ENCODE data around the gene HLA-DPA1.
A peak's percentile ranks its signal among the peaks of the same experiment; 100 is the strongest.
"Not testable (repeated sequence)": the region's sequence is repeated elsewhere in the genome, so short reads cannot be mapped to it uniquely, and the experiment has no call there.

HLA-DPA1 gene

DNA sequence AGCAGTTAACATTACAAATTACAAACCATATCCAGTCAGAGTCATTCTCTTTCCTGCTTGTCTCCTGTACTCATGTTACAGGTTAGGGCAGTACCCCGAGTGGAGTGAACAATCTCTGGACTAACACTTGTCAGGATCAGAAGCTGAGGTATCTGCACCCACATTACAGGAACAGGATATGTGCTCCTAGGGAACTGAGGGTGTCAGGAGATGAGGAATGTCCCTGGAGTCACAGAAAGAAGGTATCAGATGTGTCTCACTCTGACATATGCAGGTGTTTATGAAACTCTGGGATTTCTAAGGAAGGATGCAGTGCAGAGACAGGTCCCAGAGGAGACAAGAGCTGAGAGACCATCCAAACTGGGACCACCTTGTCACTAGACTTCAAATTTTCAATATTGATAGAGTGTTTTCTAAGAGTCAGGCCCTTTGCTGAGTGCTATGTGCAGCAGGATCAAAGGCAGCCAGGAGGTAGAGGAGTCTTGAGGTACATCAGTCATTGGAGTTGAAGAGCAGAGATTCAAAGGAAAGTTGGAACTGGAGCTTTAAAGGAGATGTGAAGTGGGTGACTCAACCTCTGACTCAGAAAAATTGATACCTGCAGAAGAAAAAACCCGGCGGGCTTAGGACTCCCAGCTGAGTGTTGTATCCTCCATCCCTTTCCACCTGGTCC is 14.9 kb upstream of the HLA-DPA1 start:
- DNase-seq = no peak

DNA sequence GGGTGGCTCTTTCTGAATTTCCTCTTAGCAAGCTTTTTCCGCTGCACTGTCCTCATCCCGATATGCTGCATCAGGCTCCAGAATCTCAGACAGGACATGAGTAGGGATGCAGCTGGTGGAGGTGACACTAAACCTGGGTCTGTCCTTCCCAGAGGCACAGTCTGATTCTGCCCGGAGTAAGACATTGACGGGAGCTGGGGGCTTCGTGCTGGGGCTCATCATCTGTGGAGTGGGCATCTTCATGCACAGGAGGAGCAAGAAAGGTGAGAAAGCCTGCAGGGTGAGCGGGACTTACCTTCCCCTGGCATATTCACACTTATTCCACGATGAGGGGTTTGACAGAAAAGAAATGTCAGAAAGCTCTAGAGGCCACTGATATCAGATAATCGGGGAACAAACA is 12.2 kb upstream of the HLA-DPA1 start:
- no peak for DNase-seq

DNA sequence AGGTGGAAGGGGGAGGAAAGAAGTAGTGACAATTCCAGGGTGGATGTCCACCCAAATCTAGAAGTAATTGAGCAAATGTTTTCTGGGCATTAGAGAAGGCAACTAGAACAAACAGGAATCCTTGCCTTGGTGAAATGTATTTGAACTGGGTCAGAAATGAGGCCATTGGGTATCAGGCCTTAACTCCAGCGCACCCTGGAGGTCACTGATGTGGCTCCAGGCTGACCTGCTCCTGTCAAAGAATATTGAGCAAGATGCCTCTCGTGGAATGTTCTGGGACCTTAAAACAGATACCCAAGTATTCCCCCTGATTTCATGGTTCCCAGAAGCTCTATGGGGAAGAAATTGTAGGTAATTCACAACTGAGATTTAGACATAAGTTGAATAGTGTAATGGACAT is 9.3 kb upstream of the HLA-DPA1 start:
- peak; percentile 28 for DNase-seq

DNA sequence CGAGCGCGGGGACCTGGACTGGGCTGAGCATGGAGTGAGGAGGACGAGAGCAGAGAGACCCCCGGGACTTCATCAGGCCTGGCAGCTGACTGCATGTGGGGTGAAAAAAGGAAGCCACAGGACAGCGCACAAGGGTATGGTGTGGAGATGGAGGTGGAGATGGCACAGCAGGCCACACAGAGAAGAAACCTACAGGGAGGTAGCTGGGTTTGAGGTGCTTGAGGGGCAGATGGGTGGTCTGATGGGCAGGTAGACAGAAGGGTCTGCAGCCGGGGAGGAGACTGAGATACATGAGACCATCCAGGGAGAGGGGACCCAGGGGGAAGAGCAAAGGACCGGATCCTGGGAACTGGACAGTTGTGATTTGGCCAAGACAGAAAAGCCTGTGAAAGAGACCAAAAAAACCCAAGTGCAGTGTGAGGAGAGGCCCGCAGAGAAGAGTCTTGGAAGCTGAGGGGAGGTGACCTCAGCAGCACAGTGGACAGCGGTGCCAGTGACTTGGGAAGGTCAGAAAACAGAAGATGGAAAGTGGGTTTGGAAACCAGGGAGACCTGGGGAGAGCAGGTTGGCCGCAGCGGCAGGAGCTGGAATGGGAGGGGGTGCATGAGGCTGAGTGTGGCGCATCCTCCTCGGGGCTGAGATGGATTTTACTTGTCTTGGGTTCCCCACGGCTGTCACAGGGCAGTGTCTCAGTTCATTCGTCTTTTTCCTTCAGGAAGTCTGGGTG is 7.8 kb upstream of the HLA-DPA1 start:
- no peak for DNase-seq

DNA sequence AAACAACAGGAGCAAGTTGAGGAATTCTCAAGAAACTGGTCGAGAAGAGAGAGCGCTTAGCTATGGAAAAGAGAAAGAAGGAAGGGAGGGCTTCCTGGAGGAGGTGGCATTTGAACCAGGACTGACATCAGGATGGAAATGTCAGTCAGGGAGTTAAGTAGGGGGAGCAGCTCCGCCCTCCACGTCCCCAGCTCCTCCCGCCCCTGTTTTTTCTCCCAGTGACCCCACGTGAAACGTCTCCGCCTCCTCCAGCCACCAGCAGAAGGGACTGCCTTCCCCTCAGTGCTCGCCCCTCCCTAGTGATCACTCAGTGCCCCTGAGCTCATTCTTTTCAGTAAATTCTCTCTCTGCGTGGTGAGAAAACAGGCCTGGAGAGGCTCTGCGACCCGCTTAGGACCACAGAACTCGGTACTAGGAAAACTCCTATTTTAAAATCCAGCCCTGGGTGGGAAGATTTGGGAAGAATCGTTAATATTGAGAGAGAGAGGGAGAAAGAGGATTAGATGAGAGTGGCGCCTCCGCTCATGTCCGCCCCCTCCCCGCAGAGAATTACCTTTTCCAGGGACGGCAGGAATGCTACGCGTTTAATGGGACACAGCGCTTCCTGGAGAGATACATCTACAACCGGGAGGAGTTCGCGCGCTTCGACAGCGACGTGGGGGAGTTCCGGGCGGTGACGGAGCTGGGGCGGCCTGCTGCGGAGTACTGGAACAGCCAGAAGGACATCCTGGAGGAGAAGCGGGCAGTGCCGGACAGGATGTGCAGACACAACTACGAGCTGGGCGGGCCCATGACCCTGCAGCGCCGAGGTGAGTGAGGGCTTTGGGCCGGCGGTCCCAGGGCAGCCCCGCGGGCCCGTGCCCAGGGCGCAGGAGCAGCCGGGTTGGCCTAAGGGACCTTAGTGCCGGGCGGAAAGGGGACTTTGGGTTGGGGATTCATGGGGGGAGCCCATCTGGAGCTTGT is 7.0 kb upstream of the HLA-DPA1 start:
- DNase-seq = peak; percentile 59

DNA sequence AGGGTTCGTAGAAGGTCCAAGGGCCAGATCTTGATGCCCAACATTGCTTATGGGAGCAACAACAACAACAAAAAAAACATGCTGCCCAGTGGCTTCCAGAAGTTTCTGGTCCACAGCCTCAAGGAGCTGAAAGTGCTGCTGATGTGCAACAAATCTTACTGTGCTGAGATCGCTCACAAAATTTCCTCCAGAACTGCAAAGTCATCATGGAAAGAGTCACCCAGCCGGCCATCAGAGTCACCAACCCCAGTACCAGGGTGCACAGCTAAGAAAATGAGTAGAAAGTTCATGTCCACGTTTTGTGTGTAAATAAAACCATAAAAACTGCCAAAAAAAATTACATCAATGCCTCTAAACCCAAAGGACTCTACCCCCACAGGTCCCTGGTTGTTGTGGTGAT is 6.1 kb upstream of the HLA-DPA1 start:
- DNase-seq = no peak

DNA sequence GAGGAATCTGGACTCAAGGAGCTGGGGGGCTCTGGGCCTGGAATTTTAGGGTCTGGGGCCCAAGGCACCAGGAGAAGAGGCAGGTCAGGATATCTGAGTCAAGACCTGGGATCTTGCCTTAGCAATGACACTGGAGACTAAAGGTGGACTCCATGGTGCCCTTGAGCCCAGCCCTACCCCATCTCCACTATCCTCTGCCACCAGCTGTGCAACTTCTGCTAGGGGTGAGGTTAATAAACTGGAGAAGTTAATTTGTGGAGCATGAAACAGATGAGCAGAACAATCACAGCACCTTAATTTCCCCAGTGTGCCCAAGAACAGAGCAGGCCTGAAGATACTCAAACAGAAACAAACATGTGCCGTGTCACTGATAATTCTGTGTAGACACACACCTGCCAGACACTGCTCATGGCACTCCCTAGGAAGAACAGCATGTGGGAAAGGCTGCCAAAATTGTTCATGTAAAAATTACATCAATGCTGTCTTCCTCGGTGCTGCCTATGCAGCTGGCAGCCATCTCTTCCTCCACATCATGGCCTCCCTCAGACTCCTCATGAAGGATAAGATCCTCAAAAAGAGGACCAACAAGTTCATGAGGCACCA is 5.6 kb upstream of the HLA-DPA1 start:
- DNase-seq = no peak

DNA sequence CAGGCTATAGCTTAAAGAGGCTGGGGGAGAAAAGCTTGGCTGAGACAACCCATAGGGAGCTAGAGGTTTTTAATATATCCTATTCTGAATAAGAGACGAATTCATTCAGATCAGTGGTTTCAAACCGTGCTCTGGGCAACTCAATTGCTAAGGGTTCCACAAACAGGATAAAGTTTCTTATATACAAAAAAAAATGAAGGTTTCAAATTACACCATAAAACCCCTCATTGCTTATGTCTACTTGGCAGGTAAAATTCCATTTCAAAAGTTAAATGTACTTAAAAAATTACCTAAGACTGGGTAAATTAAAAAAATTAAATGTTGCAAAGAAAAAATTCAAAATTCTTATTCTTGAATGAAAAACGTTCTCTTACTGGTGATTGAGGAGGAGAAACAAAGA is 5.0 kb upstream of the HLA-DPA1 start:
- no peak for DNase-seq

DNA sequence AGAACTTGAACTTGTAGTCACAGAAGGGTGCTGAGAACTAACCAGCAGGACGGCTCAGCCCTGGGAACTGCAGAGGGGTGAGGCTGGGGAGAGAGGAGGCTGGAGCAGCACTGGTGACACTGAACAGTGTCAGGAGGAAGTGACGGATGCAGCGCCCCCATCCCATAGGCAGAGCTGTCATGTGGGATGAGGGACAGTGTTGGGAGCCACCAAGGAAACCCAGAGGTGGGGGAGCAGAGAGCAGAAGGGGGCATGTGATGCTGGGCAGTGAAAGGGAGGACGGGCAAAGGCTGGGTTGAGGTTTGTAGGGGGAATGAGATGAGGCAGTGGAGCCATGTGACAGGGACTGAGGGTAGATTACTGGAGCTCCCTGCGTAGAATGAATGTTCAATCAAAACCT is 4.5 kb upstream of the HLA-DPA1 start:
- DNase-seq = no peak

DNA sequence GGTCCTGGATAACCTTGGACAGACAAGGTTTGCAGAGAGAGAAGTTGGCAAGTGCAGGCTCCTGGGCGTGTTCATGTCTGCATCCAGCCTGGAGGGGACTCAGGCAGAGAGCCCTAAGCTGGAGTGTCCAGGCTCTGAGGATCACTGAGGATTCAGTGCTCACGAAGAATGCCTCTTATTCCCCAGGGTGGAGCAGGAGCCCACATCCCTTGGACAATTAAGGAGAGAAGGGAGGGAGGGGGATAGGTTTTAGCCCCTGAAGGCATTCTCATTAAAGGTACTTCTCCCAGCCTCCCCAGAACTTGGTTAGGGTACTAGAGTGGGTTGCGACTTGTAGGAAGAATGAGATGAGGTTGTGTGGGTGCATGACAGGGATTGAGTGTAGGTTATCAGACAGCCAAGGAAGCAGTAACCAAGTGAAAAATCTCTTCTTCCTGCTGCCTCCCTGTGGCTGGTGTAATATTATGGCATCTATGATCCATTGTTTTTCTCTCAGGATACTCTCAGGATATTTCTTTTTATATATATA is 3.0 kb upstream of the HLA-DPA1 start:
- no peak for DNase-seq

DNA sequence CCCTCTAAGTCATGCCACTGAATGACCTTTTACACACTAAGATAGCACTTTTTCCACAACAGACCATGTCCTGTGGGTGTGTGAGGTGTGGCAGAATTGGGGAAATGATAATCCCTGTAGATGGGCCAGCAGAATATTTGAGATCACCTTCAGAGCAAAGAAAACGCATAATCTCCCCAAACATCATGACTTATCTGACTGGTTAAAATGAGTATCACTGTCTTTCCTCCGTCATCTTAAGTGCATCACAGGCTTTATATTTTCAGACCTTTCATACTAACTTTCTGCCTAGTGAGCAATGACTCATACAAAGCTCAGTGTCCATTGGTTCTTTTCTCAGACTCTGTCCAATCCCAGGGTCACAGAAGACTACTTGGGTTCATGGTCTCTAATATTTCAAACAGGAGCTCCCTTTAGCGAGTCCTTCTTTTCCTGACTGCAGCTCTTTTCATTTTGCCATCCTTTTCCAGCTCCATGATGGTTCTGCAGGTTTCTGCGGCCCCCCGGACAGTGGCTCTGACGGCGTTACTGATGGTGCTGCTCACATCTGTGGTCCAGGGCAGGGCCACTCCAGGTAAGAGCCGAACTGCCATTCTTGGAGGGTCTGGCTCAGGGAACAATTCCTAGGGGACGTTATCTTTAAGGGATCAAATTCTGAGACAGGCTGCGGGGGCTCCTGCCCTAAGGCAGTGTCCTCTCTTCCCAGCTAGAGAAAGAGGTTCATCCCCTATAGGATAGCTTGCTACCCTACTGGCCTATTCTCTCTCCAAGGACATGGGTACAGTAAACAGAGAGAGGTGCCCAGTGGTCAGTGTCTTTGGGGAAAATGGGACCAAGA is 2.3 kb upstream of the HLA-DPA1 start, which contains the start of gene HLA-DPB1:
TSS of gene HLA-DPB1 (plus strand) at position 423 of the 838 bp plus-strand sequence. CDS start at position 475, 52 bp downstream.
- DNase-seq = peak; percentile 22

DNA sequence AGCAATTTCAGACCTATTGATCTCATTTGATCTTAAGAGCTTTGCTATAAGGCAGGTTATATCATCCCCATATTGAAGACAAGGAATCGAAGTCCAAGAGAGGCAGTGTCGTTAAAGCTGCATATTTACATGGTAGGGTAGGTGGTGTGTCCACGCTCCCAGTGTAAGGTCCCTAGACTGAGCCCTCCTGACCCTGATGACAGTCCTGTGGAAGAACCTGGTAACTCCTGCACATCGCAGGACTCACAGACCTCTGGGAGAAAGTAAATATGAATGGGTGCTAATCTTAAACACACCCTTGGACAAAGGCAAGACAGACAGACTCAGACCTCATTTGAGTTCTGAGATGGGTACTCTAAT is 1.7 kb upstream of the HLA-DPA1 start:
- no peak for DNase-seq

DNA sequence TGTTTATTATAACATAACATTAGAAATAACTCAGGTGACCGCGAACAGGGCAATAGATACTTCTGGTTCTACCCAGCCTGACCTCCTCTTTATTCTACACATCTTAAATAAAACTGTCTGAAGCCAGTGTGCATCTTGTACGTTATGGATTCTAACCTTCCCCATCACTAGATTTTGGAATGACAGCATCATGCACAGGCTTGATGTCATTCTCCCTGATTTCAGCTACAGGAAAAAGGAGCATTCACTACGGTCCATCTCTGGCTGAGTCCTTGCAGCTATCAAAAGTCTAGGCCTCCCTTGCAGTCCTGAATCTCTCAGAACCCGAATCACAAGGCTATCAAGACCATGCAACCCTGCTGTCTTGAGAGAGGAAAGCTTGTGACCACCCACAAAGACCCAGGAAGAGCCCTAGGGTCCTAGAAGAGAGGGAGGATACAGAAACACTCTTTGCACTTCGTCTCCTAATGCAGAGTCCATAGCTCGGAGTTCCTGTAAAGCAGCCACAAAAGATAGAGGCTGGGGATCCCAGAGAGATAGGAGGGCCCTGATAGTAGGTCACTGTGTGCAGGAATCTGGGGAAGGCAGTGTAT is 845 bp downstream of the HLA-DPA1 start:
- no peak for DNase-seq

DNA sequence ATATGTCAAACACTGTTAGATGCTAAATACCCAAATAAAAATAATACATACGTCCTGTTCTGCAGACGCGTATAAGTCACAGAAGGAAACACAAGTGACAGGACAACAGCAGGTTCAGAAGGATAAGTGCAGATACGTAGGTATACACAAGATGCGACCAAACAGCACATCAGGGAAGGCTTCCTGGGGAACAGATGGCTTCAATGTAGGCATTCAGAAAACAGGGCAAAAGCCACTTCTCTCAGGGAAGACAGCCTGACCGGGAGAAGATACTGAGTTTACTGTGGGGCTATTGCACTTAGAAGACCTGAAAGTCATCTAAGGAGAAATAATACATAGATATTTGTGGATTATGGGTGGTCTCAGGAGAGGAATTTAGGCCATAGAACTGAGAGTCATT is 1.9 kb downstream of the HLA-DPA1 start:
- no peak for DNase-seq

DNA sequence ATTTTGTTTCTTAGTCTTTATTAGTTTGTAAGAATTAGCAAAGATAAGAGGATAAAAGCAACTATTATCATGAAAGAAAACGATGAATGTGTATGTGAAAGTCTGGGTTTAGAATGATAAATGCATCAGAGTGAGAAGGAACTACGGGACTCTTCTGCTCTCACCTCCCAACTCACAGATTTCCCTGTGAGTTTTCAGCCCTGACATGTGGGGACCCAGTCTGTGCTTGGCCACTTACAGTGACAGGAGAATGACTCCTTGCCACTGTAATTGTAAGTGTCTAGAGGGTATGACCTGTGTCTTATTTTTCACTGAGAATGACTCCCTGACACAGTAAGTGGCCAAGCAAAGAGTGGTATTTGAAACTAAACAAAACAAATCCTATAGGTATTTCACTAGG is 2.5 kb downstream of the HLA-DPA1 start:
- no peak for DNase-seq

DNA sequence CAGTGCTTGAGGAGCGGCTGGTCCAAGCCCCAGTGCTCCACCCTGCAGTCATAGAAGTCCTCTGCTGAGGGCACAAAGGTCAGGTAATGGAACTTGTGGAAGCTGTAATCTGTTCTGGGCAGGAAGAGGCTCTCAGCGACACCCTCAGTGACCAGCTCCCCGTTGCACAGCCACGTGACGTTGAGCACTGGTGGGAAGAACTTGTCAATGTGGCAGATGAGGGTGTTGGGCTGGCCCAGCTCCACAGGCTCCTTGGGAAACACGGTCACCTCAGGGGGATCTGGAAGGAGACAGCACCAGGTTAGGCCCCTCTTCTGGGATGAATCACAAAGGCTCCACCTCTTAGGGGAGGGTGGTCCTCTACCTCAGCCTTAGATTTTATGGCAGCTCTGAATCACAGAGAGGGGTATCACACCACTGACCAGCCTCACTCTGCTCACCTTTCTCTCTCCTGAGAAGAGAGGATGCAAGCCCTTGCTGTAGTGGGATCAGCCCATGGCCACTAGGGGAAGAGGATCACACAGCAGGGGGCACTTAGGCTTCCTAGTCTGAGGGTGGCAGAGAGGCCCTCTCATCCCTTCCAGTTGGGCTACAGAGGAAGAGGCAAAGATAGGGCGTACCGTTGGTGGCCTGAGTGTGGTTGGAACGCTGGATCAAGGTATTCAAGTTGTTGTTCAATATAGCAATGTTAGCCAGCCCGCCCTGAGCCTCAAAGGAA is 4.3 kb downstream of the HLA-DPA1 start:
- DNase-seq = no peak

DNA sequence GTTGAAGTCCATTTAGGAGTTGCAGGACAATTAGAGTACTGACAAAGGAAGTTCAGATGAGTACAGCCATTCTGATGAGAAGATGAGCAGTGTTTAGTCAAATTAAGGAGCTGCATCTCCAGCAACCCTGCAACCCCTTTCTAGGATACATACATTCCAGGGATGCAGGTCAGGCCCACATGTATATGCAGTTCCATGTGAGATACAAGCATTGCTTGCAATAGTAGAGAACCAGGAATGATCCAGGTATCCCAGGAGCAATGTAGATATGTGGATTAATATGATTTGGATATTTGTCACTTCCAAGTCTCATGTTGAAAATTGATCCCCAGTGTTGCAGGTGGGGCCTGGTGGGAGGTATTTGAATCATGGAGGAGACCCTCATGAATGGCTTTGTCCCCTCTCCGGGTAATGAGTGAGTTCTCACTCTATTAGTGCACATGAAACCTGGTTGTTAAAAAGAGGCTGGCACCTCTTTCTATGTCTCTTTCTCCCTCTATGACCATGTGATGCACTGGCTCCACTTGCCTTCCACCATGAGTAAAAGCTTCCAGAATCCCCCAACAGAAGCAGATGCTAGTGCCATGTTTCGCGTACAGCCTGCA is 6.4 kb downstream of the HLA-DPA1 start:
- no peak for DNase-seq

DNA sequence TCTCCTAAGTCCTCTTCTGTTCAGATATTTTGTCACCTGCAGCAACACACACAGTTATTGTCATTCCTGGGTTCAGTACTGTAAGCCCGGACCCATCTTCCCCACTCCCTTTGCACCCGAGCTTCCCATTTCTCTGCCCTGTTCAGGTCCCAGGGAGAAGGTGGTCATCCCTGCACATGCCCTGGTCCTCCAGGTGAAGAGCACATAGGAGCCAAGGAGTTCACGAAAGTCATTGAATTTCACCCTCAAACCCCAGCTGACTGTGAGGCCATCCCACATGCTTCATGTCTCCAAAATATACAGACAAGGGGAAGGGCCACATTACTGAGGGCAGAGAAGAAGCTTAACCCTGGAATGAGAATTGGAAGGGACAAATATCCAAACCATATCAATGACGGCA is 8.1 kb downstream of the HLA-DPA1 start:
- no peak for DNase-seq

DNA sequence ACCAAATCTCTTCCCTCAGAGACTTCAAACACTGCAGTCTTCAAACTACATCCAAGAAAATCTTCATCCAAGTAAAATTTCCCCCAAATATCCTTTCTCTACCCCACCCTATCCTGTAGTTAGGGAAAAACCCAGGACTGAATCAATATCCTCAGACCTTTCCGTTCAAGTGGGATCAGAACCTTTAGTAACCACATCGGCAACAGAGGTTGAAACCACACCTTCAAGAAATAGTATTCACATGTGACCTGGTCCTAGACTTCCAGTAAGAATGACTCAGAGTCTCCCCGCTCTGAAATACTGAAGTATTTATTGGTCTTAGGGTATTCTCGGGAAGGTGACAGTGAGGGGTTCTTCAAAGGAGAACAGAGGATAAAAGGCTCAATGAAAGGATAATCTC is 8.7 kb downstream of the HLA-DPA1 start:
- DNase-seq = no peak

DNA sequence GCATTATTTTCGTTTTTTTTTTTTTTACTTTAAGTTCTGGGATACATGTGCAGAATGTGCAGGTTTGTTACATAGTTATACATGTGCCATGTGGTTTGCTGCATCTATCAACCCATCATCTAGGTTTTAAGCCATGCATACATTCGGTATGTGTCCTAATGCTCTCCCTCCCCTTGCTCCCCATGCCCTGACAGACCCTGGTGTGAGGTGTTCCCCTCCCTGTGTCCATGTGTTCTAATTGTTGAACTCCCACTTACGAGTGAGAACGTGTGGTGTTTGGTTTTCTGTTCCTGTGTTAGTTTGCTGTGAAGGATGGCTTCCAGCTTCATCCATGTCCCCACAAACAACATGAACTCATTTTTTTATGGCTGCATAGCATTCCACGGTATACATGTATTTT is 10.0 kb downstream of the HLA-DPA1 start:
- DNase-seq = not testable (repeated sequence)

All from fibroblast of skin of right quadriceps (primary cell).